ENCODE data around the gene ZSWIM9. TPM values are rescaled to one million over a fixed set of nuclear protein-coding genes. Genes with fewer than 3 reads are reported as not detected.

Gene ZSWIM9
- polyA plus RNA-seq, 12 donors: 3.9 to 12.9 (median 5.0) TPM; not detected in 1

DNA sequence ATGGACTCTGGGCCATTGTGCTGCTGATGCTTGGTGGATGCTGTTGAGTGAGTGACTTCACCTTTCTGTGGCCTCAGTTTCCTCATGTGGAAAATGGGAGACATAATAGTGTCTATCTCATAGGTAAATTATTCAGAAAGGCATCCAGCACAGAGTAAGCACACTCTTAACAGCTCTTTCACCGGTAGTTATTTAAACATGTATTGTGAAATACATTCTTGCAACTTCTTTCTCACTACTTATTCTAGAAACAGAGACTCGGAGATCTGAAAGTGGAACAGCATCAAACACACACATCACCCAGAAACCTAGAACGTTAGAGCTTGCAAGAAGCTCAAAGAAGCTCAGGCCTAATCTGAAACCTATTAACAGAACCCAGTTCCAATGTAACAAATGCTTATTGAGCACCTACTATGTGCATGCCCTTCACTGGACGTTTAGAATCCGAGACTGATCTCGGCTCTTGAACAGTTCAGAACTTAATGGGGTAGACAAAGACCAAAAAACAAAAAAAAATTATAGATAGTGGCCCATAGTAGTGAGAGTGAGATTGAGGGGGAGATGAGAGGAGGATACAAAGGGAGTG, 4.1 kb downstream of the ZSWIM9 start:
- no peak for DNase-seq

DNA sequence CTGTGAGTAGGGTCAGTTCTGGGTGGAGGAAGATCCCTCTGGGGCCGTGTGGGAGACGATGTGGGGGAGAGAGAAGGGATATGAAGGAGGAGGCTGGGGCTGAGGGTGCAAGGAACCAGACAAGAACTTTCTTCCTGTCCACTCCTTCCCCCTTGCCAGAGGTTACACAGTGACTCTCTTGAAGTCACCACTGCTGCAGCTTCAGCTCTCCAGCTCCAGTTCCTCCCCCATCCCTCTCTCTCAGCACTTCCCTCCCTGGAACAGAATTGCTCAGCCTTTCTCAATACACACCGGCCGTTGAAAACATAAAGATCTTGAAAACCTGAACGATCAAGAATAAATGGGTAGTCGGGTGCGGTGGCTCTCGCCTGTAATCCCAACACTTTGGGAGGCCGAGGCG, 5.1 kb downstream of the ZSWIM9 start:
- DNase-seq: no peak

DNA sequence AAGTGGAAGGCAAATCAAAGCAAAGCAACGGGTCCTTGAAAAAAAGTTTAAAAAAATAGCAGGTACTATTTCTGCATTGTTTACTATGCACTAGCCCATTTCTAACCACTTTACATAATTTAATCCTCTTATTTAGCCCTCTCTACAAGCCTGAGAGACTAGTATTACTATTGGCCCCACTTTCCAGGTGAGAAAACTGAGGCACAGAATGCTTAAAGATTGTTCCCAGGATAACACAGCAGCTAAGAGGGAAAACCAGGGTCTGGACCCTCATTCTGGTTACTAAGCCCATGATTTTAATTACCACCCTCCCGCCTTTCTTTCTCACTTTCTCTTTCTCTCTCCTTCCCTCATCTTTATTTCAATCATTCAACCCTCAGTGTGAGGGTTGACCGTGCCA, 5.7 kb downstream of the ZSWIM9 start:
- DNase-seq: no peak

DNA sequence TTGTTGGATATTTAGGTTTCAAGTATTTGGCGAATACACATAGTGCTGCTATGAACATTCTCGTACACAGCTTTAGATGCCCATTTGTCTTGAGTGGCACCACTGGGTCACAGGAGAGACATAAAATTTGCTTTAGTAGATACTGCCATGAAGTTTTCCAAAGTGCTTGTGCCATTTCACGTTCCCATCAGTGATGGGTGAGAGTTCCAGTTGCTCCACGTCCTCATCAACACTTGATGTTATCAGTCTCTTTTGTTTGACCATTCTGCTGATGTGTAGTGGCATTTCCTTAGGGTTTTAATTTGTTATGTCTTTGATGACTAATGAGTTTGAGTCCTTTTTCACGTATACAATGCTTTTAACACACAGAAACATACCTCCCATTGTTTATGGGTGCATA, 11.0 kb downstream of the ZSWIM9 start:
- no peak for DNase-seq

DNA sequence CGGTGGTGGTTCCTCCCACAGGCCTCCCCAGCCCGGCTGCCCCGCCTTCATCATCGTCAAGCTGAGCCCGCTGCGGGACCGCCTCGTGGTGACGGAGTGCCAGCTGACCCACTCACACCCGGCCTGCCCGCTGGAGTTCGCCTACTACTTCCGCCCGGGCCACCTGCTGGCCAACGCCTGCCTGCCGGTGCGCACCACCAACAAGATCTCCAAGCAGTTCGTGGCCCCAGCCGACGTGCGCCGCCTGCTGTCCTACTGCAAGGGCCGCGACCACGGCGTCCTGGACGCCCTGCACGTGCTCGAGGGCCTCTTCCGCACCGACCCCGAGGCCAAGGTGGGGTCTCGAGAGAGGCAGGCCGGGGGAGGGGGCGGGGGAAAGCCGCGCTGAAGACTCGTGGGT, 12.0 kb downstream of the ZSWIM9 start:
- no peak for DNase-seq

DNA sequence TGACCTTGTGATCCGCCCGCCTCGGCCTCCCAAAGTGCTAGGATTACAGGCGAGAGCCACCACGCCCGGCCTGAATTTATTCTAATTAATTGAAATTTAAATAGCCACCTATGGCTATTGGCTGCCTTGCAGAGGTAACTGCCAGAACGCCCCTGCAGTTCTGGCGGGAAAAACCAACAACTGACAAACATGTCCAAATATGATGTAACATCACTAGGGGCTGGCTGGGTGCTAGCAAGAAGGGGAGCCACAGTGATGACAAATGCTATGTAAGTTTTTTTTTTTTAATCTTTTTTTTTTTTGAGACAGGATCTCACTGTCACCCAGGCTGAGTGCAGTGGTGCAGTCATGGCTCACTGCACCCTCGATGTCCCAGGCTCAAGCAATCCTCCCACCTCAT, 12.9 kb downstream of the ZSWIM9 start:
- no peak for DNase-seq

DNA sequence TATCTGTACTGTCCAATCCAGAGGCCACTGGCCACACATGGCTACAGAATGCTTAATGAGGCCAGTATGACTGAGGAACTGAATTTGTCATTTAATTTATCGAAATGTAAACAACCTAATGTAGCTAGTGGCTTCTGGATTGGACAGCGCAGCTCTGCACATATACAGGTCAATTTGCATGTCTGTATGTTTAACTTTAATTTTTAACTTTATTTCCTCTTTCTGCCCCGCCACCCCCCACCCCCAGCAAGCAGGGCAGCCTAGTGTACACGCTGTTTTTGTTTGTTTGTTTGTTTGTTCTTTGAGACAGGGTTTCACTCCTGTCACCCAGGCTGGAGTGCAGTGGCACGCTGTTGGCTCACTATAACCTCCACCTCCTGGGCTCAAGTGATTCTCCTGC, 15.5 kb downstream of the ZSWIM9 start:
- no peak for DNase-seq

DNA sequence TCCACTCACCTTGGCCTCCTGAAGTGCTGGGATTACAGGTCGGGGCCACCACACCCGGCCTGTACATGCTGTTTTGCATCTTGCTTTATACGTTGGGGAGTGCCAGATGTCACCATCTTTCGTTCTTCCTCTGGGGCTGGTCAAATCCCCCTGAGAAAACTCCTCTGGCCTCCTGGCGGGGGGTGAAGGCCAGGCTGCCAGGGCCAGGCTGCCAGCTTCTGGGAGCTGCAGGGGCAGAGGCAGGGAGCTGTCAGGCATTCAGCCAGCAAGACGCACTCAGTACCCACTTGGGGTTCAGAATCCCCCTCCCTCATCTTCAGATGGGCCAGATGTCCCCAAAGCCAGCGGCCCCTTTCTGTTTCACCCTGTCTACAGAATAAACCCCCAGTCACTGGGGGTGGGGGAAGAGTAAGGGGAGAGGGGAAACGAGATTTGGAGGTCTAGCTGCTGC, 16.1 kb downstream of the ZSWIM9 start:
- no peak for DNase-seq

DNA sequence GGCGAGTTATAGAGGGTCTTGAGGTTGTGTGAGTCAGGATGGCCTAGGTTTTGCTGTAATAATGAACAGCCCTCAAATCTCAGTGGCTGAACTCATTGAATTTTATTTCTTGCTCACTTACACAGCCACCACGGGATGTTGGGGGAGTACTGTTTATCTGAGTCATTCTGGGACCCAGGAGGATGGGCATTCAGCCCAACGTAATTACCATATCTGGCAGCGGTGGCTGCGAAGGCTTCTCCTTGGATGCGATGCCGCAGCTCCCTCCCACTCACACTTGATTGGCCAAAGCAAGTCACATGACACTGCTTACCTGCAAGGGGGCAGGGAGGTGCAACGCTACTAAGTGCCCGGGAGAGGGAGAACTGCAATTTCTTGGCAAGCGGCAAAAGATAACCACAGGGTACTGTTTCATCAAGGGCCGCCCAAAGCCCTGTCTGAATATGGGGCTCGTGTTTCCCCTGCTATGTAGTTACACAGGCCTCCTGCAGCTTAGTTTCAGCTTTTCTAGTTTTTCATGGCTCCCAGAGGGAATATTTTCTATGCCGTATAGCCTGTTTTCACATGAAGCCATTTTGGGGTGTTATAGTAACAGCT, 19.9 kb downstream of the ZSWIM9 start:
- no peak for DNase-seq

DNA sequence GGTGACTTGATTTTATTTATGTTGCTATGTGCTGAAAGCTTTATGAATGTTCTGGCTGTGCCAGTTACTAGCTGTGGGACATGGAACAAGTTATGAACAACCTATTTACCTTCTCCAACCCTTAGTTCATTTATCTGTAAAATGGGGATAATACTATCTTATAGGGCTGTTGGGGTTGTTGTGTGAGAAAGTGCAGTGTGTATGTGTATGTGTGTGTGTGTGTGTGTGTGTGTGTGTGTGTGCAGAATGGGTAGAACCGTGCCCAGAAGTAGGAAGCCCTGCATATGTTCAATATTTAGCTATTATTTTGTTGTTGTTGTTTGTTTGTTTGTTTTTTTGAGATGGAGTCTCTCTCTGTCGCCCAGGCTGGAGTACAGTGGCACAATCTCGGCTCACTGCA, 20.4 kb downstream of the ZSWIM9 start:
- DNase-seq: no peak

DNA sequence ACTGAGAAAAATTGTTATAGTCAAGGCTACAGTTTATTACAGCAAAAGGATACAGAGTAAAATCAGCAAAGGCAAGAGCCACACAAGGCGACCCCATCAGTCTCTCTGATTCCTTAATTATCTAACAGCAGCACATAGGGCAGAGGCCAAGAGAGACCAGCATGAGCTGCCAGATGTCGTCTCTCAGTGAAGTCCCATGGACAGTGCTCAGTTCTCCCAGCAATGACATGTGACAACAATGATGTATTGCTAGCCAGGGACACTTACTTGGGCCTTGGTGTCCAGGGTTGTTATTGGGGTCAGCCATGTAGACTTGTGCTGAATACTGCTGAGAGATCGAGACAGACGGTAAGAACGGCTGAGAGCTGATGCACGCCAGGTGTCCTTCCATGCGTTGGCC, 22.3 kb downstream of the ZSWIM9 start:
- DNase-seq: no peak

DNA sequence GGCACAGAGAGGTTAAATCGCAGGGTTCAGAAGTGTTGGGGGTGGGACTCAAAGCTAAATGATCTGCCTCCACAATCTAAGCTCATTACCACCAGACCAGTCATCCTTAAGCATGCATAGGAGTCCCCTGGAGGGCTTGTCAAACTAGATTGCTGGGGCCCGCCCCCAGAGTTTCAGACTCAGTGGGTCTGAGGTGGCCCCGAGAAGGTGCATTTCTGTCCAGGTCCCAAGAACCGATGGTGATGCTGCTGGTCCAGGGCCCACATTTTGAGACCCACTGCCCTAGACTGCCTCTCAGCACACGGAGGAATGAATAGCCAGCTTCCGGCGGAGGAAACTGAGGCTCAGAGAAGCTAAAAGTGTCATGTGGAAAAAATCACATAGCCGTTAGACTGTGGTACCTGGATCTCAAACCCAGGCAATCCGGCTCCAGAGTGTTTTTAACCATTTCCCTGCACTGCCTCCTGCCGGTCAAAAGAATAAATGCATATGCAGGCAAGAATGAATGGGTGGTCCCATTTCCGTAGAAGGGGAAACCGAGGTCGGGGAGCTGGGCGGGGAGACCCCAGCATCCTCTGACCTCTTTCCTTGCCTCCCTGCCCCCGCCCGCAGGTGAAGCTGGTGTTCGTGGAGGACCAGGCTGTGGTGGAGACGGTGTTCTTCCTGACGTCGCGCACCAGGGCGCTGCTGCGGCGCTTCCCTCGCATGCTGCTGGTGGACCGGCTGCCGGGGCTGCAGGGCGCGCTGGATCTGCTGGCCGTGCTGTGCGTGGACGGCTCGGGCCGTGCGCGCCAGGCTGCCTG, 23.8 kb downstream of the ZSWIM9 start:
- no peak for DNase-seq

DNA sequence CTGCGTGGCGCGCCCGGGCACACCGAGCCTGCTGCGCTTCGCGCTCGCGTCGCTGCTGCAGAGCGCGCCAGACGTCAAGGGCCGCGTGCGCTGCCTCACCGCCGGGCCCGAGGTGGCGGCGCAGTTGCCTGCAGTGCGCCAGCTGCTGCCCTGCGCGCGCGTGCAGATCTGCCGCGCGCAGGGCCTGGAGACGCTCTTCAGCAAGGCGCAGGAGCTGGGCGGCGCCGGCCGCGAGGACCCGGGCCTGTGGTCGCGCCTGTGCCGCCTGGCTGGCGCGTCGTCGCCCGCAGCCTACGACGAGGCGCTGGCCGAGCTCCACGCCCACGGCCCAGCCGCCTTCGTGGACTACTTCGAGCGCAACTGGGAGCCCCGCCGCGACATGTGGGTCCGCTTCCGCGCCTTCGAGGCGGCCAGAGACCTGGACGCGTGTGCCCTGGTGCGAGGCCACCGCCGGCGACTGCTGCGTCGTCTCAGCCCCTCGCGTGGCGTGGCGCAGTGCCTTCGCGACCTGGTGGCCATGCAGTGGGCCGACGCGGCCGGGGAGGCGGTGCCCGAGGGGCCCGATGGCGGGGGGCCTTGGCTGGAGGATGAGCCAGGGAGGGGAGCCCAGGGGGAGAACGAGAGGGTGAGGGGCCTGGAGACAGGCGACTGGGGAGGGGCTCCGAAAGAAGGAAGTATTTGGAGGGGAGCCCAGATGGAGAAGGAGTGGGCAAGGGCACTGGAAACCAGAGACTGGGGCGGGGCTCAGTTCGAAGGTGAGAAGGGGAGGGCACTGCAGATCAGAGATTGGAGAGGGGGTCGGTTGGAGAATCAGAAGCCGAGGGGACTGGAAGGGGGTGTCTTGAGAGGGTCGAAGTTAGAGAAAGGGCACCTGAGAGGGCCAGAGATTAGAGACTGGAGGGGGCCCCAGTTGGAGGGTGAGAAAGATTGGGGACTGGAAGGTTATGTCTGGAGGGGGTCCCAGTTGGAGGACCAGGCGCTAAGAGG, 24.7 kb downstream of the ZSWIM9 start:
- DNase-seq: no peak

DNA sequence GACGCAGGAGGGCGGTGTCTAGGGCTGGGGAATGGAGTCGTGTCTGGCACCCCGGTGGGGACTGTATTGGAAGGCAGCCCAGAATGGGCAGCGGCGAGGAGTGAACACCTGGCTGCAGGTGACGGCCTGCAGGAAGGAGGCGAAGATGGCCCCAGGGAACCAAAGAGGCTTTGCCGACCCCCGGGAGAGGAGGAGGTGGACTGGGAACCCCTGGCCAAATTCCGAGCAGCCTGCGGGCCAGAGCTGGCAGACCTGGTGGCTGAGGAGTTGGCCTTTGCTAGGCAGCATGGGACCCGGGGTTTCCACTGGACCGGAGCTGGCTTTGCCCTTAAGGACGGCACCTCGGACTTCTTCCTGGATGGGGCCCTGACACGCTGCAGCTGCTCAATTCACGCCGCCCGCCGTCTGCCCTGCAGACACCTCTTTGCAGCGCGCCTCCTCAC, 25.9 kb downstream of the ZSWIM9 start:
- no peak for DNase-seq

DNA sequence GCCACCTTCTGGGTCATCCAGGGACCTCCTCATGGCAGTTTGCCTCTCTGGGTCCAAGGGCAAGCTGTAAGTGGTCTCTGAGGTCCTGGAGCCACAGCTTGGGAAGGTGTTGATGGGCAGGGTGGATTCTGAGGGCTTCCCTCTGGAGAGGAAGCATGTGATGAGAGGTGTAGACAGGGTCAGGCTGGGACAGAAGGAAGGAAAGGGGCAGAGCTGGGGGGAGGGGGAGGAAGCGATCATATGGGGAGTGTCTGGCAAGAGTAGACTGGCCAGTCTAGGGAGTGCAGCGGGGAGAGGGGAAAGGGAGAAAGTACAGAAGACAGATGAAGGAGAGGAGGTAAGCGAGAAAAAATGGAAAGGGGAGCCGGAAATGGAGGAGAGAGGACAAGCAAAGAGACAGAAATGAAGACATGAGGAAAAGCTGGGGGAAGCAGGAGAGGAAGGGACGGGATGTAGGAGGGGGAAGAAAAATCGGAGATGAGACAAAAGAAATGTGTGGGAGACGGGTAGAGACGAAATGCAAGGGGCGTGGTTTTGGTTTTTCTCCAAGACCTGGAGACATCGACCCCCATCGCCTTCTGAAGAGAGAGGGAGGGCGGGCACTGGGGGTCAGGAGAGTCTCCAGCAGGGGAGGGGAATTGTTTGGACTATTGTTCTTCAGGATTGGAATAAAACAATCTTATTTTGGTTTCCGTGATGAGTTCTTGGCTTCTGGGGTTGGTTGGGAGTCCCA, 26.6 kb downstream of the ZSWIM9 start:
- DNase-seq: no peak

DNA sequence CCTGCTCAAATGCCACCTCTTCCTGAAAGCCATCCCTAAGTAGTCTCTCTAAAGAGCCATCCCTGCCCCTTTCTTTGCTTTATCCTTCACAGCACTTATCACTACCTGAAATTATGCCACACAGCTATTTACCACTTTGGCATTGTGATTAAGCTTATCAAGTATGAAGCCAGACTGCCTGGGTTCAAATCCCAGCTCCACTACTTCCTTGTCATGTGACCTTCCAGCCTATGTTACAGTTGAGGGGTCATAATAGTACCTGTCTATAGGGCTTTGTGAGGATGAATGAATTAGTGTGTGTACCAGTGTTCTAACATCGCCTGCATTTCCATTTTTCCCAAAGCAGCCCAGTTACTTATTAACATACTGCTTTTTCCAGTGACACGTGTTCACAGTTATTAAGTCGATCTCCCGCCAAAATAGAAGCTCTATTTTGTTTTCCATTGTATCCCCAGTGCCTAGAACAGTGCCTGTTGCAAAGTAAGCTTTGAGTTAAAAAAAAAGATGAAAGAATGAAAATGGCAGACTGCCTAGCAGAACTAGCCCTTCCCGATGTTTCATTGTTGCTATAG, 32.8 kb downstream of the ZSWIM9 start:
- no peak for DNase-seq

DNA sequence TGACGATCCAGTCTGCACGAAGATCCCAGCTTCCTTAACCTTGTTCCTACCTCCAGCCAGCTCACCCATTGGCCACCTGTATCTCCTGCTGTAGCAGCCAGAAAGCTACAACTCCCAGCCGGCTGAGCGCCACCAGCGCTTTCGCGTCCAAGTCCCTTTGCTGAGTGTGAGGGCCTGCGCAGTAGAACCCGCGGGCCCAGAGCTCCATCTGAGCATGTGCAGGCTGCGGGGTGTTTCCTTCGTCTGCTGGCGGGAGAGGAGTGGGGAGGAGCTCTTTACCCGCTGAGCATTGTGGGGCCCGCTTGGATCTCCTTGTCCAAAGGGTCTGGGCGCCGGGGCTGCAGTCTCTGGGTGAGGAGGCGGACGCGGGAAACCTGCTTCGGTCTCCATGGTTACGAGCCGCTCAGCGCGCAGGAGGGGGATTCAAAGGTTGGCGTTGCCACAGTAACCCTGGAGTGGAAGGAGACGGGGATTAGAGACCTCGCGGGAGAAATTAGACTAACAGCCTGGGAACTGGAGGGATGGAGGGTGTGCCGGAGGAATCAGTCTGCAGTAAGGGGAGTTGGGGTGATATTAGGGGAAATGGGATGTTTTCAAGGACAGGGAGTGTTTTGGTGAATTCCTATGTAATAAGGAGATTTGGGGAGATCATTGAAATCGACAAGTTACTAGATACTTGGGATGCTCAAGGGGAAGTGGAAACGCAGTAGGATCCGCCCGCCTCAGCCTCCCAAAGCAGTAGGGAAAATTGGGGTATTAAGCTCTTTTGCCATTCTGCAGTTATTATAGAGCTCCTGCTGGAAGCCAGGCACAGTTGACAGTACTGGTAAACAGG, 33.5 kb downstream of the ZSWIM9 start:
- peak; percentile 96 for DNase-seq

DNA sequence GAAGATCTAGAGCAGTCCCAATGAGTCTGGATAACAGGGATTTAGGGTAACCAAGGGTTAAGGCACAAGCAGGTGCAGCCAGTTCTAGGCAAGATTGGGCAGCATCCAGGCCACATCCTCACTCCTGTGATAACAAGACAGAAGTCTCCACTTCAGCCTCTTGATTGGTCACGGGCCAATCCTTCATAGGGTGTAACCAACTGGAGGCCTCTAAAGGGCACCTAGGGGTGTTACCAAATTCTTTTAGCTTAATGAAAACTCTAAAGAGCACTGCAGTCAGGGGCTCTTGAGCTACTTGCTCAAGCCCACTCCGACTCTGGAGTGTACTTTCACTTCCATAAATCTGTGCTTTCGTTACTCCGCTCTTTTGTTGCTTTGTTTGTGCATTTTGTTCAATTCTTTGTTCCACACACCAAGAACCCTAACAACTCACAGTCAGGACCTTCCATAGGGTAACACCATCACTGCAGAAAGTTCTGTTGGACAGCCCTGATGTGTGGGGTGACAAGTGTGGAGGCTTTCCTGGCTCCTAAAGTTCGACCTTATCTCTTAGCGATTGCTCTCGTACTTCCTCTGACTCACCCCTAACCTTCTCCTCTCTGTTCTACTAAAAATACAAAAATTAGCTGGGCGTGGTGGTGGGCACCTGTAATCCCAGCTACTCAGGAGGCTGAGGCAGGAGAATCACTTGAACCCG, 36.1 kb downstream of the ZSWIM9 start:
- no peak for DNase-seq

DNA sequence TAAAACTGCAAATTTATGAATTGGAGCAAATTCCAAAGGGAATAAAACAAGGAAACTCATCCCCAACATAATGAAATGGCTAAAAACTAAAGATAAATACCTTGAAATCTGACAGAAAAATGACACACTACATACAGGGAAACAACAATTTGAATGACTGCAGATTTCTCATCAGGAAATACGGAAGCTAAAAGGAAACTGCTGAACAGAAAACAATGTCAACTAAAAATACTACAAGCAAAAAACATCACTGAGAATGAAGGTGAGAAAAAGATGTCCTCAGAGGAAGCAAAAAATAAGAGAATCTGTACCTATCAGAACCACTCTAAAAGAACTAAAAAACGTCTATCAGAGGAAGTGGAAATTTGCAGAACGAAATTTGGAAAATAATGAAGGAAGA, 39.5 kb downstream of the ZSWIM9 start:
- no peak for DNase-seq
